NK-92 treated with Interleukin-12 subunit alpha and Interleukin-12 subunit beta, amount 100 ng/mL, for 24 hours (cell line): ENCODE data around the gene RAPGEF4.
"Not testable (repeated sequence)": the region's sequence is repeated elsewhere in the genome, so short reads cannot be mapped to it uniquely, and the experiment has no call there.

Source experiments
- DNase-seq: peaks from one replicate; lab custom pipeline; 2025; lab: John Stamatoyannopoulos, UW

The RAPGEF4 gene

GRCh38 chr2:173034143-173034542 is 298.5 kb downstream of the RAPGEF4 start:
- DNase-seq, result no peak

GRCh38 chr2:173037245-173038120 is 301.8 kb downstream of the RAPGEF4 start:
- DNase-seq, result no peak

GRCh38 chr2:173038257-173038656 is 302.6 kb downstream of the RAPGEF4 start:
- DNase-seq, result not testable (repeated sequence)

- DNase-seq, result no peak
Measured at GRCh38 chr2:173040729-173041128, 305.1 kb downstream of the RAPGEF4 start.

DNA sequence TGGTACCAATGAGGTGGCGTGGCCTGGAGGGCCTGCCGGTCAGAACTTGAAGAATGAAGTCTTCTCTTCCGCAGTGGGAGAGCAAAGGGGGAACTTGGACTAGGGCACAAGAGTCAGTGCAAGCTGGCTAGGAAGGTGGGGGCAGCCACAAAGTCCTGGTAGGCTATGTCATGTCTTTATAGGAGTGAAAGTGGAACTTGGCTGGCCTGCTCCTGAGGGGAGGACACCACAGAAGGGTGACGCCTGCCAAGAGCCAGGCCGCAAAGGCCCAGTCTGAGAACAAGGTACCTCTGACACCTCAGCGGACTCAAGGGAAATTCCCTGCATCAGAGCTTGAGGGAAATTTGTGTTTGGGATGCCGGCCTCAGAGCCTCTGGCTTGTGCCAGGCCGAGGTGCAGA is 307.8 kb downstream of the RAPGEF4 start:
- DNase-seq, result no peak

DNA sequence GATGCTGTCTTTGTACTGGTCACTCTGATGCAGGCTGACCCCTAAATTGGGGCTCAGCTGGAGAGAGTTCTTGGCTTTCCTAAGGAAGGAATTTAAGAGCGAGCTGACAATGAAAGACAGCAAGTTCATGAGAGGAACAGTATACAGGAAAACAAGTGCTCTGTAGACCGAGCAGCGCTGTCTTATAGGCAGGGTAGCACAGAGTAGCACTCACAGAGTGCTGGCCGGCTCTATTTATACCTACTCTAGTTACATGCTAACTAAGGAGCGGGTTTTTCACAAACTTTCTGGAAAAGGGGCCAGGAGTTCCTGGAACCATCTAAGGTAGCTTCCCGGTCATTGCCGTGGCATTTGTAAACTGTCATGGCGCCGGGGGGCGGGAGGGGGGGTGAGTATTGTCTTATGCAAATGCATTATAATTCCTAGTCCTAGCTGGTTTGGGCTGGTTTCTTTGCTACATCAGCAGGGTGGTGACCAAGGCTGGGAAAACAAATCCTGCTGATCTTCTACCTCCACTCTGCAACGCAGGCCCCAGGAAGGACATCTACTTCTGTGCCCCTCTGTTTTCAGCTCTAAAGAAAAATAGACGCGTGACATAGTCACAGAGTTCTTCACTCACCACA is 308.4 kb downstream of the RAPGEF4 start:
- no peak for DNase-seq

GRCh38 chr2:173044686-173045085 is 309.0 kb downstream of the RAPGEF4 start:
- DNase-seq, result no peak

DNA sequence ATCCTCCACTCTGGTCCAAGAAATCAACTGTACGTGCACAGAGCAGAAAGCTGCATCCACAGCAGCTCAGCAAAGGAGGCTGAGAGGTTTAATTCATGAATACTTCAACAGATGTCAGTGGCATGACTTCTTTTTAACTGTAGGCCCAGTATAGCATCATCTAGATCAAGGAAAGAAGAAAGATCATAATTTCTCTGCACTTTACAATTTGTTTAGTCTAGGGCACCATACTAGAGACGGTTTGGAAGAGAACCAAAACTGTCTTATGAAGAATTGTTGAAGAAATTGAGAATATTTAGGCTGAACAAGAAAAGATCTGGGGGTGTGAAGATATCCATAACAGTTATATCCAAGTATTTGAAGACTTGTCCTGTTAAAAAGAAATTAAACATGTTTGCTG is 309.5 kb downstream of the RAPGEF4 start:
- DNase-seq, result no peak

DNA sequence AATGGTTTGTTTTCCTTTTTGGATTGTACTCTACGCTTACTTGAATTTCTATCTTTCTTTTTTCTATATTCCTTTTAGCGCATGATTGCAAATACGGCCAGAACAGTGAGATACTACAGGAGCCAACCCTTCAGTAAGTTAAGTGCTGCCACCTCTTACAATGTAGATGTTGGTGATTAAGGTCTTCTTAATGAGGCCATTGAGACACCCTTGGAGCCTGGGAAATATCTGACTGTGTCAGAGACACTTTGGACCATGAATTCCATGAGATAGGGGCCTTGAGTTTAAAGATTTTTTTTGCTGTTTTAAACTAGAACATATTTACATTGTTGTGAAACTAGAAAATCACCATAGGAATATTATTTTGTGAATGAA is 312.9 kb downstream of the RAPGEF4 start:
- DNase-seq, result no peak

DNA sequence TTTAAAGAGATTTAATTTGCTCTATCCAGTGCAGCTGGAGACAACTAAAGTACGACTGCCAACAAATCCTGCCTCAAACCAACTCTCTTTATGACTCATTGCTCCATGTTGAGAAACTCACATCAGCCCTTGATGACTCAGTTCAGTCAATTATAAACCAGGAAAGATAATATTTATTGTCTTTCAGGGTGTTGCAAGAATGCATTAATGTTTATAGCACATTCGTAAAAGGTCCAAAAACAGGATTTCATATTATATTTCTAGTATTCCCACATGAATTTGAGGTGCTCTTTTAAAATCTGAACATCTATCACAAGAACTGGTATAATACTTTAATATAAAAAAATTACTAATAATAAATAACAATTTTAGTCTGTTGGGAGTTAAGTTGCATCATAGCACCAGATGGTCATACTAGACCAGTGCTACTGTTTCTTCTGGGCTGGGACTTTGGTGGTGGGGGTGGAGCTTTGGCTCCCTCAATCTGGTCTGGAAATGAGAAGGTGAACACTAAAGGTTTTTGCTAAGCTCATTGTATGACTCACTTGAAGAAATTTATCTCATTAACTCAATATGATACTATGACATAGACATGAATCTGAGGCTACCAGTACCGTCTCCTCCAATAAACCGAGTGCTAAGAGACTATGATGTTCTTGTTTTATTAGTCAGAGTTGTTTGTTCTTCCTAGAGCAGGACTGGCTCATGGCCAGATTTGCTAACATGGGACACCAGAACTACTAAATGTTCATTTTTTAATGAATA is 313.4 kb downstream of the RAPGEF4 start:
- DNase-seq, result no peak

- no peak for DNase-seq
Measured at GRCh38 chr2:173049831-173050230, 314.2 kb downstream of the RAPGEF4 start.

DNA sequence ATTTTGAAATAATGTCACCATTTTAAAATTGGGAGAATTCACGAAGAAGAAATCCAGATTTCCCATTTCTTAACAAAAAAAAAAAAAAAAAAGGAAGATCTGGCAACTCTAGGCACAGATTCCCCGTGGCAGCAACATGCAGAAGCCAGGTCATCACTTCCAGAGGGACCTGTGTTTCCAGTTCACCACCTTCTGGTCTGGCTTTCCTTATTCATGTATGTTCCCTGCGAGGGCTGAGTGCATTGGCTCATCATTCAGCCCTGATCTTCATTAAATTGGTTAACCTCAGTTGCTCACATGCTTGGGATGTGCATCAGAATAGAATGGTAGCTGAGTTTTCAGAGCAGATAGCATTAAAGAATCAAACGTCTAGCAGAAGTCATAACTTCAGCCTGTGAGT is 315.0 kb downstream of the RAPGEF4 start:
- no peak for DNase-seq

- DNase-seq, result no peak
Measured at GRCh38 chr2:173051463-173052215, 316.0 kb downstream of the RAPGEF4 start.

- no peak for DNase-seq
Measured at GRCh38 chr2:173053043-173053699, 317.5 kb downstream of the RAPGEF4 start.

DNA sequence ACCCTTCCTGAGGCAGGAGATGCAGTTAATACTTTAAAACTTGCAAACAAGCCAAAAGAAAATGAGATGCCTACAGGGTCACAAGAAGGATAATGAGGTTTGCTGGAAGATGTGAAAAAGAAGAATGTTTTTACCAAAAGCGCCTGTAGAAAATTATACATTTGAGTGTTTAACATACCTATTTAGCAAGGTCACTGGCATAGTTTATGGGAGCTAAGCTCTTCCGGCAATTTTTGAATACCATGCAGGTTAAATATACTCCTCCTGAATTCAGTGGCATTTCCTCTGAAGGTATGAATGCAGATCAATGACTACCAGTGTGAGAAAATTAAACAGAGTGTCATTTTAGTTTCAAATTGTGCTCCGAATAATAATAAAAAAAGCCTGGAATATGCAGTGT is 318.8 kb downstream of the RAPGEF4 start:
- DNase-seq, result no peak

- no peak for DNase-seq
Measured at GRCh38 chr2:173056705-173057364, 321.2 kb downstream of the RAPGEF4 start.

DNA sequence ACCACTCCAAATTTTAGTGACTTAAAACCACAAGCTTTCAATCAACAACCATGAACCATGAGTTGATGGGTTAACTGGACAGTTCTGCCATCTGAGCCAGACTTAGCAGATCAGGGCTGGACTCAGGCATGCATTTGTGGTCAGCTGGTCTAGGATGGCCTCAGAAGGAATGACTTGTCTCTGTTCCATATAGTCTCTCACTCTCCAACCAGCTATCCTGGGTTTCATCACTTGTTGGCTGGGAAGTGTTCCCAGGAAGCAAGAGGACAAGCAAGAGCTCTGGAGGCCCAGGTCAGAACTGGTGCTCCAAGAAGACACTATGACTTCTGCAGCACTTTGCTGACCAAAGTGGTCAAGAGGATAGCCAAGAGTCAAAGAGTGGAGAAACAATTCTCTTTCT is 322.5 kb downstream of the RAPGEF4 start:
- no peak for DNase-seq

GRCh38 chr2:173058673-173059072 is 323.0 kb downstream of the RAPGEF4 start:
- no peak for DNase-seq

DNA sequence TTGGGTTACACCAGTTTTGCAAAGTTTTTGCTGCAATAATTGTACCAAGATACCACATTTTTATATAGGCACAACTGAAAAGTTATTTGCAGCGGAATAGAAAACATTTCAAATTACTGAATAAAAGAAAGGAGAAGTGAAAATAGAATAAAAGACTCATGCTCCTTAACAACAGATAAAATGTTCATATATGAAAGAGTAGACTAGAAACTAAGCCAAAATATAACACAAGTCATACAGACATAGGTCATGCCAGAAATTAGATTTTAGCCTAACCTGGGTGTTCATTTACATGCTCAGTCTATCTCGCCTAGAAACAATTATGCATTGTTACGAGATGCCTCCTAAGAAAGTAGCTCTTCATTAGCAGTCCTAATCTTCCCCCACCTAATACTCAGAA is 323.6 kb downstream of the RAPGEF4 start:
- DNase-seq, result no peak

- no peak for DNase-seq
Measured at GRCh38 chr2:173059971-173060461, 324.4 kb downstream of the RAPGEF4 start.

DNA sequence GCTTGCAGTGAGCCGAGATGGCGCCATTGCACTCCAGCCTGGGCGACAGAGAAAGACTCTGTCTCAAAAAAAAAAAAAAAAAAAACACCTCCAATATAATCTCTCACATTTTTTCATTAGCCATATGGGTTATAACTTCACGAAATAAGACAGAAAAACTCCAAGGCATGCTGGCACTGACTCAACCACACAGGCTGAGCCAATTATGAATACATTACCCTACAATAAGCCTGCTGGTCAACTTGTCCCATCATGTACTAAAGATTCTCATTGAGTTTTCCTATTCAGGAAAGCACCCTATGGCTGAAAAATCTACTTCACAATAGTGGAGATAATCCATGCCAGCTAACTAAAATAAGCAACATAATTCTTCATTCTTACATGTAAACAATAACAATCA is 327.2 kb downstream of the RAPGEF4 start:
- no peak for DNase-seq
